ENCODE data around the gene TBXAS1. TPM values are rescaled to one million over a fixed set of nuclear protein-coding genes. Genes with fewer than 3 reads are reported as not detected.

TBXAS1 gene
- total and polyA plus RNA-seq, 2 donors (not counting 3 experiments of a cell fraction or from before 2014, with no cell fraction given): 2.1 to 4.3 TPM

DNA sequence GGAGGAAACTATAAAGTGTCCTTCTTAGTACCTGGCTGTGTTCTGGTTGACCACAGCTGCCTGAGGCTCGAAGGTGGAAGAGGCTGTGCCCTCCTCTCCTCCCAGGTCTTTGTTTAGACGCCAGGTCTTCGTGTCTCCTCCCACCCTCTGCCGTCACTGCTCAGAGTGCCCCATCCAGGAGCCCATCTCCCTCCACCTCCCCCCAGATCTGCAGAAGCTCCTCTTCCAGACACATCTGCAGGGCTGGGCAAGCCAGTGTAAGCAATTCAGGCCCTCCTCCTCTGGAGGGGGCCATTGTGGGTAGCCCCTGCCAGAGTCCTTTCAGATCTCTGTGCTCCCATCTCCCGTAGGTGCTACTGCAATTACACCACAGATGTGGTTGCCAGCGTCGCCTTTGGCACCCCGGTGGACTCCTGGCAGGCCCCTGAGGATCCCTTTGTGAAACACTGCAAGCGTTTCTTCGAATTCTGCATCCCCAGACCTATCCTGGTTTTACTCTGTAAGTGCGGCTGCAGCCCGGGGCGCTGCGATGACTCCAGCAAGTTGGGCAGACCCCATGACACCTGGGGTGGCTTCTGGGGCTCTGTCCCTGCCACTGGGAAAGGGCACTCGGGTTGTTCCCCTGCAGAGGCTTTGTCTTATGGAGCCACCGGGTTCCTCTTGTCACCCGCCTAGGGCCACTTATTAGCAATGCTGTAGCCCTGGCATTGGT lies 126.2 kb downstream of the TBXAS1 start:
- TF ChIP-seq POLR2A (IDR thresholded peaks at IDR 0.05; ENCODE audit: low read depth, low read length) (no peak), CTCF (IDR thresholded peaks at IDR 0.05; ENCODE audit: extremely low read depth in 1 of 2, insufficient read depth in 1 of 2, low read depth in 1 of 2, low read length in 2 of 2) (no peak), MYC (IDR thresholded peaks at IDR 0.05; ENCODE audit: low read depth, low read length) (no peak), FOS (IDR thresholded peaks at IDR 0.05; ENCODE audit: borderline replicate concordance, insufficient read depth, low read length) (no peak), GATA2 (IDR thresholded peaks at IDR 0.05; ENCODE audit: insufficient read depth, insufficient read length, low read depth, low read length) (no peak), EZH2 (IDR thresholded peaks at IDR 0.05; ENCODE audit: borderline replicate concordance, low read depth, low read length, severe bottlenecking) (no peak)
- TF ChIP-seq, protein P1, sequence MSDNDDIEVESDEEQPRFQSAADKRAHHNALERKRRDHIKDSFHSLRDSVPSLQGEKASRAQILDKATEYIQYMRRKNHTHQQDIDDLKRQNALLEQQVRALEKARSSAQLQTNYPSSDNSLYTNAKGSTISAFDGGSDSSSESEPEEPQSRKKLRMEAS (IDR thresholded peaks at IDR 0.05; ENCODE audit: insufficient read depth, insufficient read length): no peak
- Histone ChIP-seq H3K4me1 (ENCODE audit: control insufficient read depth, extremely low read depth, insufficient read depth, low read length) (no peaks in the 10 kb centered on the region), H3K27me3 (ENCODE audit: control insufficient read depth in 2 of 2, insufficient read depth in 2 of 2, low read length in 2 of 2) (peaks cover 0 to 1% of the 10 kb centered on the region in 2 experiments), H2AFZ (ENCODE audit: low read depth, low read length) (no peak overlapping the region), H3K27ac (ENCODE audit: insufficient read depth, low read depth, low read length) (no peak overlapping the region), H3K4me3 (replicated peaks in 1 of 3; ENCODE audit: insufficient read depth in 1 of 3, low read depth in 1 of 3, low read length in 3 of 3) (no peak overlapping the region), H4K20me1 (replicated peaks; ENCODE audit: control insufficient read depth, extremely low read depth, insufficient read depth, low read length) (no peaks in the 10 kb centered on the region), H3K9me3 (replicated peaks; ENCODE audit: control insufficient read depth, insufficient read depth, low read length) (no peaks in the 10 kb centered on the region), H3K9ac (replicated peaks; ENCODE audit: extremely low read depth, insufficient read depth, low read length) (no peak overlapping the region), H3K79me2 (ENCODE audit: control insufficient read depth, insufficient read depth, low read length) (no peaks in the 10 kb centered on the region), H3K9me1 (replicated peaks; ENCODE audit: control insufficient read depth, extremely low read depth, insufficient read depth, low read length) (no peaks in the 10 kb centered on the region), H3K4me2 (ENCODE audit: insufficient read depth, low read length) (no peak overlapping the region), H3K36me3 (ENCODE audit: control insufficient read depth in 2 of 2, extremely low read depth in 1 of 2, insufficient read depth in 2 of 2, low read length in 2 of 2) (no peaks in the 10 kb centered on the region)
- CTCF ChIA-PET: interaction anchor here (1.4 to 2.2 kb wide), 2 partner anchors 11 to 47 kb away, joined by 3 to 5 read pairs; no protein-coding TSS in a partner anchor
- FAIRE-seq (no peak), DNase-seq (ENCODE audit: low read depth, low spot score) (no peak)
- dilution Hi-C loops (cut with MboI; ENCODE audit: extremely low pct_ligation_motif_present, low sequenced_read_pairs) (no loop called here), intact Hi-C loops (cut with micrococcal nuclease) (no loop called here)
- POLR2A ChIA-PET: no interaction called here
- BruUV-seq (replicated peaks): no TSS peak
